Breast epithelium (tissue), 4 donors: ENCODE results near the gene UMOD. TPM values are rescaled to one million over a fixed set of nuclear protein-coding genes. Genes with fewer than 3 reads are reported as not detected.

Experiments used
- DNase-seq, 2 donors: peaks; one replicate each; pipeline ENCODE4 v3.0.0-alpha.2; 2019; ENCODE audit warnings: low spot score in 2 of 2
- H3K27ac ChIP-seq, 2 donors: fragments of 200-600 bp; sonication (generic) in 1 of 2; one replicate each; pipeline ENCODE4 v1.5.1; 2016 to 2019; ENCODE audit warnings: mild to moderate bottlenecking in 1 of 2
- H3K27me3 ChIP-seq, 2 donors: fragments of 200-600 bp; sonication (generic) in 1 of 2; one replicate each; pipeline versions ENCODE4 v1.5.1 to v1.6.0; 2017 to 2019; ENCODE audit warnings: control low read depth in 1 of 2, mild to moderate bottlenecking in 1 of 2
- H3K36me3 ChIP-seq: fragments of 200-600 bp; one replicate; pipeline ENCODE4 v1.5.1; 2019
- H3K4me1 ChIP-seq, 2 donors: fragments of 200-600 bp; sonication (generic); one replicate each; pipeline ENCODE4 v1.5.1; 2016 to 2019; ENCODE audit warnings: control low read depth in 1 of 2
- H3K4me3 ChIP-seq, 3 donors: fragments of 200-600 bp; sonication (generic); 1 replicate in 2 of 3; 2 replicates in 1 of 3; pipeline ENCODE4 v1.5.1; 2016 to 2019; ENCODE audit warnings: mild to moderate bottlenecking in 3 of 3, moderate library complexity in 2 of 3
- H3K9me3 ChIP-seq, 2 donors: fragments of 200-600 bp; sonication (generic) in 1 of 2; one replicate each; pipeline ENCODE4 v1.5.1; 2016 to 2019; ENCODE audit warnings: control low read depth in 1 of 2
- CTCF ChIP-seq, 3 donors: fragments of 450-650 bp; IDR thresholded peaks; one replicate each; pipeline ENCODE4 v1.5.1; 2016 to 2017; ENCODE audit warnings: antibody characterized with exemption in 3 of 3, mild to moderate bottlenecking in 3 of 3, moderate library complexity in 3 of 3
- POLR2A ChIP-seq: fragments of 450-650 bp; IDR thresholded peaks from one replicate; pipeline ENCODE4 v1.6.1; 2016; ENCODE audit warnings: antibody characterized with exemption, mild to moderate bottlenecking, moderate library complexity
- POLR2AphosphoS5 ChIP-seq, 3 donors: sonication (generic); formaldehyde crosslinking; IDR thresholded peaks; one replicate each; pipeline ENCODE4 v1.6.1; 2017; ENCODE audit warnings: antibody characterized with exemption in 3 of 3
- intact Hi-C: fragments of 100-400 bp; cut with DNase I; formaldehyde crosslinking; loops from one replicate; pipeline ENCODE4 v1.15.1; 2023; ENCODE audit warnings: low total_unique reads
- total RNA-seq, 3 donors: library from RNA; depleted of rRNA; stranded (reverse); fragments of >200 nt; gene quantifications; one replicate each; pipeline ENCODE4 v1.1.0, GENCODE V29; 2016

The UMOD gene
- total RNA-seq, 3 donors from 2014 or later = not detected

GRCh38 chr16:20327444-20328041, 25.0 kb downstream of the UMOD start, which contains the start of gene GP2:
Gene GP2, minus strand, starts transcription at chr16:20327513. Its CDS starts 1,082 bp downstream, at chr16:20326431.
- DNase-seq = no peak
- no peak for TF ChIP-seq POLR2A
- no peak for TF ChIP-seq CTCF (IDR thresholded peaks at IDR 0.05)
- no peak for TF ChIP-seq POLR2AphosphoS5 (IDR thresholded peaks at IDR 0.05)
- Histone ChIP-seq H3K36me3 (no peaks in the 10 kb centered on the region), H3K27ac (no peak within 1 kb of the TSS), H3K4me1 (no peaks in the 10 kb centered on the region), H3K27me3 (peaks cover 0 to 6% of the 10 kb centered on the region in 2 donors), H3K4me3 (no peak within 1 kb of the TSS), H3K9me3 (no peaks in the 10 kb centered on the region)
- intact Hi-C loops = no loop called here

GRCh38 chr16:20326321-20326720, 26.2 kb downstream of the UMOD start:
- TF ChIP-seq POLR2A (no peak), POLR2AphosphoS5 (IDR thresholded peaks at IDR 0.05) (no peak), CTCF (IDR thresholded peaks at IDR 0.05) (no peak)
- Histone ChIP-seq H3K36me3 (no peaks in the 10 kb centered on the region), H3K9me3 (no peaks in the 10 kb centered on the region), H3K4me3 (no peak overlapping the region), H3K4me1 (no peaks in the 10 kb centered on the region), H3K27me3 (peaks cover 0 to 6% of the 10 kb centered on the region in 2 donors), H3K27ac (no peak overlapping the region)
- intact Hi-C loops = no loop called here
- DNase-seq = no peak

DNA sequence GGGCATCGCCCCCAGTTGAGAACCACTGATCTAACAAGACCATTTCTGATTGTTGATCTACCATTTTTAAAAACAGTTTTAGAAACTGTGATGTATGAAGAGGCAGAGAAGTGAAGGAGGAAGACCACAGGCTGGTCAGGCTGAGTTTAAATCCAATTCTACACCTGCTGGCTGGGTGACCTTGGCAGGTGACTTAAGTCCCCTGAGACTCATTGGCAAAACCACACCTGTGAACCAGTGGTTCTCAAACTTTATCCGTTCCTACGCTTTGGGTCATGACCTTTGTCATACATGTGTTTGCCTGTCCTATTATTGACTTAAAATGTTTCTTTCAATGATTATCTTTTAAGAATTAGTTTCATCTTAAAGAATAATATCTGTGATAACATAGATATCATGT, 27.5 kb downstream of the UMOD start:
- Histone ChIP-seq H3K27ac (no peak overlapping the region), H3K4me1 (no peaks in the 10 kb centered on the region), H3K4me3 (no peak overlapping the region), H3K9me3 (no peaks in the 10 kb centered on the region), H3K36me3 (no peaks in the 10 kb centered on the region), H3K27me3 (peaks cover 0 to 6% of the 10 kb centered on the region in 2 donors)
- intact Hi-C loops = no loop called here
- TF ChIP-seq POLR2AphosphoS5 (IDR thresholded peaks at IDR 0.05) (no peak), CTCF (IDR thresholded peaks at IDR 0.05) (no peak), POLR2A (no peak)
- DNase-seq = no peak

GRCh38 chr16:20323591-20324117, 28.9 kb downstream of the UMOD start:
- Histone ChIP-seq H3K4me3 (no peak overlapping the region), H3K9me3 (no peaks in the 10 kb centered on the region), H3K36me3 (no peaks in the 10 kb centered on the region), H3K27ac (no peak overlapping the region), H3K27me3 (peaks cover 0 to 6% of the 10 kb centered on the region in 2 donors), H3K4me1 (no peaks in the 10 kb centered on the region)
- no peak for TF ChIP-seq POLR2A
- TF ChIP-seq CTCF (IDR thresholded peaks at IDR 0.05) = no peak
- no peak for TF ChIP-seq POLR2AphosphoS5 (IDR thresholded peaks at IDR 0.05)
- DNase-seq = no peak
- intact Hi-C loops = no loop called here

DNA sequence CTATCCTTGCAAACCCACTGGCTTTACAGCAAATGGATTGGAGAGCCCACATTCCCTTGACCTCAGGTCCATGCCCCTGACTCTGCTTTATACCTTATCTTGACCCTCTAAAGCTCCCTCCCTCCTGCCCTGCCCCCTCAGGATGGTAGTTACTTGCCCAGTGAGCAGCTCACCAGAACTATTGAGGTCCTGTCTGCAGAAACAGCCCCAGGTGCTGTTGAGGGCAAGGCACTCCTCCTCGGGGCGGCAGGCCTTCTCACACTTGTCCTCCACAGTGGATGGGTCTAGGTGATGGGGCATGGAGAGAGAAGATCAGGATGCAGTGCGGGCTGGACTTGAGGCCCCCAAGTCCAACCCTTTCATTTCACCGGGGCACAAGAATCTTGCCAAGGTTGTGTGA, 29.8 kb downstream of the UMOD start:
- DNase-seq = no peak
- intact Hi-C loops = no loop called here

More for the DNA sequence above, 29.8 kb downstream of the UMOD start:
- Histone ChIP-seq H3K36me3 (no peaks in the 10 kb centered on the region), H3K27me3 (peaks cover 0 to 6% of the 10 kb centered on the region in 2 donors), H3K9me3 (no peaks in the 10 kb centered on the region), H3K4me1 (no peaks in the 10 kb centered on the region), H3K4me3 (no peak overlapping the region), H3K27ac (no peak overlapping the region)
- TF ChIP-seq POLR2A = no peak
- no peak for TF ChIP-seq POLR2AphosphoS5 (IDR thresholded peaks at IDR 0.05)
- no peak for TF ChIP-seq CTCF (IDR thresholded peaks at IDR 0.05)
